ENCODE results near the gene KCNK5.

KCNK5 gene

DNA sequence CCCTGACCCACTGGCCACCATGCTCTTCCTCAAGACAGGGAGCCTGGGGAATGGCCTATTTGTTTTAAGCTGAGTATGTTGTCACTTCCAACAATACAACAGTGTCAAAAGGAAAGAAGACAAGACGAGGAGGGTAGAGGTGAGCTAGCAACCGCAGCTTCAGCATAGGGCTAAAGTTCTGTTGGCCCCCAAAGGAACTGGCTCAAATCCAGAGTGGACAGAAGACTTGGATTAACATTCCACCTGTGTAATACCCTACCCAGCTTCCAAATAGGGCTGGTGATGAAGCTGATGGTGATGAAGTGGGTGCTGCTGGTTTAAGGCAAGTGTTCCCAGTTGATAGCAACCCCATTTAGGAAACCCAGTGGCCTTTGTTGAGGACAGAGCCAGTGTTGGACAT, 31.7 kb upstream of the KCNK5 start:
- Histone ChIP-seq H3K4me3 (IDR thresholded peaks at IDR 0.05; ENCODE audit: insufficient read depth, low read depth, low read length) (no peak overlapping the region), H3K27ac (no peak overlapping the region), H3K79me2 (ENCODE audit: insufficient read depth, low read depth) (no peaks in the 10 kb centered on the region), H3K9ac (no peak overlapping the region), H3K27me3 (ENCODE audit: insufficient read depth, low read depth) (no peaks in the 10 kb centered on the region), H3K4me1 (ENCODE audit: low read depth, poor library complexity, severe bottlenecking) (peaks cover 15% of the 10 kb centered on the region), H3K36me3 (ENCODE audit: insufficient read depth) (no peaks in the 10 kb centered on the region), H2AFZ (ENCODE audit: low read depth) (no peak overlapping the region), H3K4me2 (no peak overlapping the region), H4K20me1 (ENCODE audit: insufficient read depth) (no peaks in the 10 kb centered on the region)
- no peak for TF ChIP-seq CTCF (conservative IDR thresholded peaks at IDR 0.05; ENCODE audit: low read depth, low read length)

- no peak overlapping the region for H2AFZ ChIP-seq (ENCODE audit: low read depth)
- H3K36me3 ChIP-seq (ENCODE audit: insufficient read depth): no peaks in the 10 kb centered on the region
- H3K9ac ChIP-seq: no peak overlapping the region
- H3K4me3 ChIP-seq (IDR thresholded peaks at IDR 0.05; ENCODE audit: insufficient read depth, low read depth, low read length): no peak overlapping the region
- peaks cover 15% of the 10 kb centered on the region for H3K4me1 ChIP-seq (ENCODE audit: low read depth, poor library complexity, severe bottlenecking)
- H3K4me2 ChIP-seq: no peak overlapping the region
- H4K20me1 ChIP-seq (ENCODE audit: insufficient read depth): no peaks in the 10 kb centered on the region
- no peaks in the 10 kb centered on the region for H3K79me2 ChIP-seq (ENCODE audit: insufficient read depth, low read depth)
- no peak for TF ChIP-seq CTCF (conservative IDR thresholded peaks at IDR 0.05; ENCODE audit: low read depth, low read length)
- no peaks in the 10 kb centered on the region for H3K27me3 ChIP-seq (ENCODE audit: insufficient read depth, low read depth)
- H3K27ac ChIP-seq: no peak overlapping the region
Observed at GRCh38 chr6:39260456-39260855, 31.2 kb upstream of the KCNK5 start.

- no peak overlapping the region for H3K4me2 ChIP-seq
- H4K20me1 ChIP-seq (ENCODE audit: insufficient read depth): no peaks in the 10 kb centered on the region
- H2AFZ ChIP-seq (ENCODE audit: low read depth): no peak overlapping the region
- no peaks in the 10 kb centered on the region for H3K4me1 ChIP-seq (ENCODE audit: low read depth, poor library complexity, severe bottlenecking)
- H3K27me3 ChIP-seq (ENCODE audit: insufficient read depth, low read depth): no peaks in the 10 kb centered on the region
- no peaks in the 10 kb centered on the region for H3K79me2 ChIP-seq (ENCODE audit: insufficient read depth, low read depth)
- H3K4me3 ChIP-seq (IDR thresholded peaks at IDR 0.05; ENCODE audit: insufficient read depth, low read depth, low read length): no peak overlapping the region
- no peak for TF ChIP-seq CTCF (conservative IDR thresholded peaks at IDR 0.05; ENCODE audit: low read depth, low read length)
- H3K36me3 ChIP-seq (ENCODE audit: insufficient read depth): no peaks in the 10 kb centered on the region
- no peak overlapping the region for H3K9ac ChIP-seq
- H3K27ac ChIP-seq: no peak overlapping the region
Observed at GRCh38 chr6:39256294-39256940, 27.1 kb upstream of the KCNK5 start.

GRCh38 chr6:39254999-39255535, 25.8 kb upstream of the KCNK5 start:
- H2AFZ ChIP-seq (ENCODE audit: low read depth): no peak overlapping the region
- H3K27ac ChIP-seq: no peak overlapping the region
- H3K4me3 ChIP-seq (IDR thresholded peaks at IDR 0.05; ENCODE audit: insufficient read depth, low read depth, low read length): no peak overlapping the region
- H4K20me1 ChIP-seq (ENCODE audit: insufficient read depth): no peaks in the 10 kb centered on the region
- TF ChIP-seq CTCF (conservative IDR thresholded peaks at IDR 0.05; ENCODE audit: low read depth, low read length): no peak
- no peaks in the 10 kb centered on the region for H3K79me2 ChIP-seq (ENCODE audit: insufficient read depth, low read depth)
- H3K4me2 ChIP-seq: no peak overlapping the region
- no peaks in the 10 kb centered on the region for H3K27me3 ChIP-seq (ENCODE audit: insufficient read depth, low read depth)
- no peaks in the 10 kb centered on the region for H3K36me3 ChIP-seq (ENCODE audit: insufficient read depth)
- H3K4me1 ChIP-seq (ENCODE audit: low read depth, poor library complexity, severe bottlenecking): no peaks in the 10 kb centered on the region
- no peak overlapping the region for H3K9ac ChIP-seq

All from KMS-11 (cell line).